Activated naive CD4-positive, alpha-beta T cell treated with anti-CD3 and anti-CD28 coated beads for 36 hours (primary cell): ENCODE data around the gene CORO1C. TPM values are rescaled to one million over a fixed set of nuclear protein-coding genes. Genes with fewer than 3 reads are reported as not detected.

Experiments used
- CTCF ChIA-PET: fragments of 350-600 bp; sonication (Branson Sonifier 250); formaldehyde crosslinking; loops from one replicate; lab custom pipeline; 2021; ENCODE audit warnings: antibody characterized with exemption; lab: Charles Lee
- DNase-seq: peaks from one replicate; pipeline ENCODE4 v3.0.0-alpha.2; 2020
- H3K27ac Mint-ChIP-seq: one replicate; pipeline ENCODE4 v1.8.0; 2021; ENCODE audit warnings: mild to moderate bottlenecking, mixed read lengths
- H3K27me3 Mint-ChIP-seq: one replicate; pipeline ENCODE4 v1.8.0; 2021; ENCODE audit warnings: low read depth, mixed read lengths
- H3K36me3 Mint-ChIP-seq: one replicate; pipeline ENCODE4 v1.8.0; 2021; ENCODE audit warnings: low read depth, mixed read lengths
- H3K4me1 Mint-ChIP-seq: one replicate; pipeline ENCODE4 v1.8.0; 2021; ENCODE audit warnings: low read depth, mixed read lengths
- H3K4me3 Mint-ChIP-seq: one replicate; pipeline ENCODE4 v1.8.0; 2021; ENCODE audit warnings: mild to moderate bottlenecking, moderate library complexity, mixed read lengths
- H3K9me3 Mint-ChIP-seq: one replicate; pipeline ENCODE4 v1.8.0; 2021; ENCODE audit warnings: mixed read lengths
- intact Hi-C: fragments of 100-400 bp; cut with micrococcal nuclease; formaldehyde crosslinking; loops from one replicate; pipeline ENCODE4 v1.15.1; 2023
- total RNA-seq, 2 experiments: library from RNA; stranded (reverse); gene quantifications; one replicate each; pipeline ENCODE4 v1.2.3, GENCODE V29; 2021

Gene CORO1C
- total RNA-seq, 2 experiments from 2014 or later: 36.4 to 43.7 TPM

DNA sequence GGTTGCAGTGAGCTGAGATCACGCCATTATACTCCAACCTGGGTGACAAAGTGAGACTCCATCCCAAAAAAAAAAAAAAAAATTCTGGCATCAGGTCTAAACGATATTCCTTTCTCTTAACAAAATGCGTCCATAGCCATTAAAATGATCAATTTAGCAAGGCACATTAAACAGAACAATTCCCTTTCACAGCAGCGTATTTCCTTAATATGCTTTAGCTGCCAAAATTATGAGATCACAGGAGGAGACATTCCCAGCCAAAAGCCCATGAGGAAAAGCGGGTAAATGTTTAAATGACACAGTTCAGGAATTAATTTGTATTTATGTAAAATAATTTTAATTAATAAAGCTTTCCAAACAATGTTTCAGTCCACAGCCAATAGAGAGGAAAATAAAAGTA is 54.6 kb downstream of the CORO1C start:
- Mint-ChIP-seq H3K27me3 (no peaks in the 10 kb centered on the region), H3K9me3 (no peaks in the 10 kb centered on the region), H3K36me3 (peaks cover 2% of the 10 kb centered on the region), H3K4me1 (no peaks in the 10 kb centered on the region), H3K4me3 (no peak overlapping the region), H3K27ac (no peak overlapping the region)
- intact Hi-C loops: no loop called here
- DNase-seq: no peak
- CTCF ChIA-PET: interaction anchor here (0.6 kb wide), 1 partner anchor 10 kb away, joined by 3 read pairs; no protein-coding TSS in a partner anchor

DNA sequence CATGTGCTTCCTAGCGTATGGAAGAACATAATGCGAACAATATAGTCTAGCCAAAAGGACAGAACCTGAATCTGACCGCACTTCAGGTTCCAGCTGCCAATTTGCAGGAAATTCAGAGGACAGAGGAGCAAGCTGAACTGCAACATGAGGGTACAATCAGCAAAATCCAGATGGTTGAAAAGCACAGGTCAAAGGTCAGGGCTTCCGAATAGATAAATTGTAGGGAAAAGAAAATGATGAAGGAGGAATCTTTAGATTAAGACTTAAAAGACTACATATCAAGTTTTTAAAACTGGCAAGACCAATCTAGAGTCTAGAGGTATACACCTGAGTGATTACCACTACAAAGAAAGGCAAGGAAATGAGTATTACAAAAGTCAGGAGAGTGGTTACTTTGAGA is 55.5 kb downstream of the CORO1C start:
- intact Hi-C loops: no loop called here
- no peak for DNase-seq
- Mint-ChIP-seq H3K36me3 (peaks cover 2% of the 10 kb centered on the region), H3K27me3 (no peaks in the 10 kb centered on the region), H3K4me1 (no peaks in the 10 kb centered on the region), H3K9me3 (no peaks in the 10 kb centered on the region), H3K27ac (no peak overlapping the region), H3K4me3 (no peak overlapping the region)
- CTCF ChIA-PET: no interaction called here

DNA sequence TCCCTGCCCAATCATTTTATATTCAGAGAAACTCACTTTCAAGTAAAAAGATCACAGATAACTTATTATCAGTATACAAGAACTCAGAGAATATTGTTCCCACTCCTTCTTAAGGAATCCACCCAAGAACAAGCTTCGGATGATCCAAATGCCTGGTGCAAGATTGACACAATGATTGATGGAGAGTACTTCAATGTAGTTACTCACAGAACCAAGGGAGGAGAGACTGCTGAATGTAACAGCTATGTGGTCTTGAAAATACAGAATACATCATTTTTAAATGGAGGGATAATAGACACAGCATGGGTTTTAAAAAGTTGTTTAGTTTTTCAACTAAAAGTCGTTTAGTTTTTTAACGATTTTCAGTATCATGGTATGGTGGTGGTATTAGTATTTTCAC is 59.3 kb downstream of the CORO1C start:
- intact Hi-C loops: no loop called here
- Mint-ChIP-seq H3K36me3 (no peaks in the 10 kb centered on the region), H3K9me3 (no peaks in the 10 kb centered on the region), H3K4me1 (no peaks in the 10 kb centered on the region), H3K4me3 (no peak overlapping the region), H3K27ac (no peak overlapping the region), H3K27me3 (no peaks in the 10 kb centered on the region)
- no peak for DNase-seq
- CTCF ChIA-PET: interaction anchor here (1.9 kb wide), 1 partner anchor 132 kb away, joined by 5 read pairs; no protein-coding TSS in a partner anchor

DNA sequence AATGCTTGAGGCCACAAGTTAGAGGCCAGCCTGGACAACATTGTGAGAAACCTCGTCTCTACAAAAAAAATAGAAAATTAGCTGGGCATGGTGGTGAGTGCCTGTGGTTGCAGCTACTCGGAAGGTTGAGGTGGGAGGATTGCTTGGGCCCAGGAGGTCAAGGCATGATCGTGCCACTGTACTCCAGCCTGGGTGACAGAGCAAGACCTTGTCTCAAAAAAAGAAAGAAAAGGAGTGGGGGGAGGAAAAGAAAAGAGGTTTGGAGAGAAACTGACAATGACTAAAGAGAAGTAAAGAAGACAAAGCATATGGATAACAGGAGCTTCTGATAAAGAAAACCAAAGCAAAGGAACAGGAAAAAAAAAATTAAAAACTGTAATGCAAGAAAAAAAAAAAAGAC is 60.2 kb downstream of the CORO1C start:
- intact Hi-C loops: no loop called here
- CTCF ChIA-PET: interaction anchor here (1.0 to 1.9 kb wide), 3 partner anchors 31 to 132 kb away, joined by 3 to 8 read pairs (median 5); no protein-coding TSS in a partner anchor
- Mint-ChIP-seq H3K9me3 (no peaks in the 10 kb centered on the region), H3K36me3 (no peaks in the 10 kb centered on the region), H3K4me1 (no peaks in the 10 kb centered on the region), H3K4me3 (no peak overlapping the region), H3K27ac (no peak overlapping the region), H3K27me3 (no peaks in the 10 kb centered on the region)
- no peak for DNase-seq

DNA sequence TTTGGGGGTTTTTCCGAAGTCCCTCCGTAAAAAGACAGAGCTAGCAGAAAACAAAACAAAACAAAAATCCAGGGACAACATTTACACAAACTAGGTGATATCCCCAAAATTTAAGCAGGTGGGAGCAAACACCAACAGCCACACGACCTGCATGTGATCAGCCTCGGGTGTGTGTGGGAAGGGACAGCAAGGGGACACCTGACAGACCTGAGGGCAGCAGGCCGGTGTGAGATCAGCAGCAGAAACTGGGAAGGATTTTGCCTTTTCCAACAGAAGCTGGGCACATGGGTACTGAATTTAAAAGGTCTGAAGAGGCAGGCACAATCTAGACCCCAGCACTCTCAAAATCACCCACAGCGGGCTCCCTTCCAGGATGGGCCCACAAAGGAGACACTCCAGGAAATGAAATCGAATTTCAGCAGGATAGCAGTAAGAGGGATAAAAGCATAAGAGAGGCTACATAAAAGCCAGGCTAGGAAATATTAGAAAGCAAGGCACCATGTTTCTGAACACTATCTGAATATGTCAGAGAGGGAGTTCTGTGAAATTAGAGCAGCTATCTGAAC is 61.2 kb downstream of the CORO1C start:
- H3K9me3 Mint-ChIP-seq: no peaks in the 10 kb centered on the region
- no peaks in the 10 kb centered on the region for H3K27me3 Mint-ChIP-seq
- no peak overlapping the region for H3K27ac Mint-ChIP-seq
- no peak overlapping the region for H3K4me3 Mint-ChIP-seq
- H3K4me1 Mint-ChIP-seq: no peaks in the 10 kb centered on the region
- CTCF ChIA-PET: interaction anchor here (1.2 to 1.5 kb wide), 3 partner anchors 14 to 133 kb away, joined by 3 to 8 read pairs (median 3); no protein-coding TSS in a partner anchor
- H3K36me3 Mint-ChIP-seq: no peaks in the 10 kb centered on the region
- DNase-seq: no peak
- intact Hi-C loops: no loop called here

DNA sequence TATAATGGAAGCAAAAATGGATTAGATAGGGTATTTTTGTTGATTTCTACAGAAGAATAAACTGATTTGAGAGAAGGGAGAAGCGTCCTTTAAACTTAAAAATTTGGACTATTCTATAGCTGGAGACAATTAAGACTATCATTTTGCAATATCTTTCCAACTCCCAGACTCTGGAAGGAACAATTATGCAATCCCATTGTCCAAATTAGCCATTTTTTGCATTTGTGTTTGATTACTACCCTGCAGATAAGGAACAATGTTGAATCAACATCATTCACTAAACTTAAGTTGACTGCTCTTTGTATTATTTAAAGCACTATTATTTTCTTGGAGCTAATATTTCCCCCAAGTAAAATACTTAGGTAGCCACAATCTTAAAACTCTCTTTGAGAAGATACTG is 62.8 kb downstream of the CORO1C start:
- DNase-seq: no peak
- peaks cover 14% of the 10 kb centered on the region for H3K4me1 Mint-ChIP-seq
- no peak overlapping the region for H3K4me3 Mint-ChIP-seq
- intact Hi-C loops: no loop called here
- no peak overlapping the region for H3K27ac Mint-ChIP-seq
- CTCF ChIA-PET: interaction anchor here (1.3 to 1.9 kb wide), 2 partner anchors 99 to 135 kb away, joined by 3 to 9 read pairs; no protein-coding TSS in a partner anchor
- no peaks in the 10 kb centered on the region for H3K36me3 Mint-ChIP-seq
- no peaks in the 10 kb centered on the region for H3K27me3 Mint-ChIP-seq
- no peaks in the 10 kb centered on the region for H3K9me3 Mint-ChIP-seq

DNA sequence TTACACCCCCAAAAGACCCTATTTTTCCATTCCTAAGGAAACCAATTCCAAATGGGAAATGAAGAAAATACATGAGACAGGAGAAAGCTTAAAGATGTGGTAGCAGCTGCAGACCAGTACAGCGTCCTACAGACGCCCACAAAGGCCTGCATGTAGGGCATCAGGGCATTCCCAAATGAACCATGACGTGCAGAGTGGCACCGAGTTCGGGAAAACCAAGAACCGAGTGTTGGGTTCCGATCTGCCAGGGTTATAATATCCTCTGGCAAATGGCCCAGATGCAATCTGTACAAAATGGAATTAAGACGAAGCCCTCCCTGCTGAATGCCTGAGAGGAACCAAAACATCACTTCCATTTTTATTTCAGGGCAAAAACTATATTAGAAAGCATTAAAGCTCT is 63.3 kb downstream of the CORO1C start:
- H3K36me3 Mint-ChIP-seq: no peaks in the 10 kb centered on the region
- intact Hi-C loops: no loop called here
- no peak for DNase-seq
- H3K27me3 Mint-ChIP-seq: no peaks in the 10 kb centered on the region
- no peaks in the 10 kb centered on the region for H3K9me3 Mint-ChIP-seq
- H3K4me1 Mint-ChIP-seq: peaks cover 19% of the 10 kb centered on the region
- no peak overlapping the region for H3K27ac Mint-ChIP-seq
- no peak overlapping the region for H3K4me3 Mint-ChIP-seq
- CTCF ChIA-PET: interaction anchor here (1.9 to 4.5 kb wide), 2 partner anchors 21 to 136 kb away, joined by 9 to 71 read pairs; no protein-coding TSS in a partner anchor

DNA sequence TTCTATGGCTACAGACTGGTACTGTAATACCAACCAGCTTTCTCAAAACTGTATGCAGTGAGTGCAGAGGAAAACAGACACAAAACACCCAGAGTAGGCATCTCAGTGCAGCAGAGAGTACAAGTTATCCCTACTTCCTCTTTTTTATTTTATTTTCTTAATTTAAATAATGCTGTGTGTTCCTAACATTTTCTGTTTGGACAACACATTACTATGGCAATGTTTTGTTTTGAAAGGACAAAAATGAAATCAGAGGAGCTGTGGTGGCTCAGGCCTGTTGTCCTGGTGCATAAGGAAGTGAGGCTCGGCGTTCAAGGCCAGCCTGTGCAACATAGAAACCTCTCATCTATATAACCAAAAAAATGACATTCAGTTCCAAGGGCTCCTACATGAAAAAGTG is 64.0 kb downstream of the CORO1C start:
- peaks cover 23% of the 10 kb centered on the region for H3K4me1 Mint-ChIP-seq
- H3K27me3 Mint-ChIP-seq: no peaks in the 10 kb centered on the region
- CTCF ChIA-PET: interaction anchor here (0.6 to 4.5 kb wide), 9 partner anchors 22 to 919 kb away, joined by 3 to 71 read pairs (median 4); partner anchors contain the start of gene SELPLG
- H3K4me3 Mint-ChIP-seq: no peak overlapping the region
- no peak overlapping the region for H3K27ac Mint-ChIP-seq
- H3K9me3 Mint-ChIP-seq: no peaks in the 10 kb centered on the region
- intact Hi-C loops: no loop called here
- DNase-seq: no peak
- H3K36me3 Mint-ChIP-seq: no peaks in the 10 kb centered on the region

DNA sequence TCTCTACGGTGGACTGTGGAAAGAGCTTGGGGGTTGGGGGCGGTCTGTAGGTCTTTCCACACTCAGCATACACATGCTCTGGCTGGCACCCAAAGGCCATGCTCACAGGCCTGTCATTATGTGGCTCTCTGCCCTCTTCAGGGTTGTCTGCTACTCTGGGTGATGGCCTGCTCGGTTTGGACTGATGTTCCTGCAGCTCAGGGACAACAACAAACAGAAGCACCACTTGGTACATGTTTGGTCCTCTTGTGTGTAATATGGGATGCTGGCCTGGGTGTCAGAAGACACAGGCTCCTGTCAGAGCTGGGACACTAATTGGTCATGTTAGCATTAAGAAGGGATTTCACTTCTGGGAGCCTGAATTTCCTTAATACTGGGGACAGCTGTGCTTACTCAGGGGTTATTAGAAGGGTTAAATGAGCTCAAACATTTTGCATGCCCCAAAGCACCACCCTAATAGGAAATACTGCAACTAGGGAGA is 64.9 kb downstream of the CORO1C start:
- intact Hi-C loops: no loop called here
- Mint-ChIP-seq H3K27me3 (no peaks in the 10 kb centered on the region), H3K36me3 (no peaks in the 10 kb centered on the region)

DNA sequence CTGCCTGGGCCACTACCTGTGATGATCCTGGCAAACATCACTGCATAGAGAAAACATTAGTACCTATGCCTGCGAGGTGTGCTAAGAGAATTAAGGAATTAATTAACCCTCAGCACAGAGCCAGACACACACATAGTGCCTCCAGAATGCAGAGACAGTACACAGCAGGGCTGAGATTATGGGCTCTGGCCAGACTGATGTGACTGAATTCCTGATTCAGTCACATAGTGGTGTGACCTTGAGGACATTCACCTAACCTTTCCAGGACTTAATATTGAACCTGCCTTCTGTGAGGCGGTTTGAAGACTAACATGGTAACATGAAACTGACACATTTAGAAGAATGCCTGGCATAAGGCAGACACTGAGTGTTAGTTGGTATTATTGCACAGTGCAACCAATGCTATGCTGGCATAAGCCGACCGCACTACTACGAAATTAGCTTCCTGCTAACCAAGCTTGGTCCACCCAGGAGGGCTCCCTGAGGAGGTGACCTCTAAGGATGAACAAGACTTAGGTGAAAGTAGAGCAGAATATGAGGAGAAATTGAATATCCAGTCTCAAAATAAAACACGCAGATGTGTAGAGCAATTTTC is 65.6 kb downstream of the CORO1C start:
- no peaks in the 10 kb centered on the region for H3K9me3 Mint-ChIP-seq
- no peak overlapping the region for H3K27ac Mint-ChIP-seq
- CTCF ChIA-PET: interaction anchor here (0.6 to 5.9 kb wide), 26 partner anchors 13 to 288 kb away, joined by 3 to 157 read pairs (median 4); partner anchors contain the start of gene SELPLG
- peaks cover 29% of the 10 kb centered on the region for H3K4me1 Mint-ChIP-seq
- DNase-seq: no peak
- no peaks in the 10 kb centered on the region for H3K36me3 Mint-ChIP-seq
- H3K4me3 Mint-ChIP-seq: no peak overlapping the region
- intact Hi-C loops: loop anchor here (2.0 kb wide), 1 partner anchor 103 kb away; the partner anchor contains the start of gene ISCU
- H3K27me3 Mint-ChIP-seq: no peaks in the 10 kb centered on the region

More for the DNA sequence above, 64.9 kb downstream of the CORO1C start:
- no peak overlapping the region for H3K27ac Mint-ChIP-seq
- no peak for DNase-seq
- H3K4me3 Mint-ChIP-seq: no peak overlapping the region
- H3K9me3 Mint-ChIP-seq: no peaks in the 10 kb centered on the region
- H3K4me1 Mint-ChIP-seq: peaks cover 23% of the 10 kb centered on the region
- CTCF ChIA-PET: interaction anchor here (0.6 to 5.9 kb wide), 11 partner anchors 13 to 186 kb away, joined by 3 to 157 read pairs (median 4); partner anchors contain the start of gene SELPLG

DNA sequence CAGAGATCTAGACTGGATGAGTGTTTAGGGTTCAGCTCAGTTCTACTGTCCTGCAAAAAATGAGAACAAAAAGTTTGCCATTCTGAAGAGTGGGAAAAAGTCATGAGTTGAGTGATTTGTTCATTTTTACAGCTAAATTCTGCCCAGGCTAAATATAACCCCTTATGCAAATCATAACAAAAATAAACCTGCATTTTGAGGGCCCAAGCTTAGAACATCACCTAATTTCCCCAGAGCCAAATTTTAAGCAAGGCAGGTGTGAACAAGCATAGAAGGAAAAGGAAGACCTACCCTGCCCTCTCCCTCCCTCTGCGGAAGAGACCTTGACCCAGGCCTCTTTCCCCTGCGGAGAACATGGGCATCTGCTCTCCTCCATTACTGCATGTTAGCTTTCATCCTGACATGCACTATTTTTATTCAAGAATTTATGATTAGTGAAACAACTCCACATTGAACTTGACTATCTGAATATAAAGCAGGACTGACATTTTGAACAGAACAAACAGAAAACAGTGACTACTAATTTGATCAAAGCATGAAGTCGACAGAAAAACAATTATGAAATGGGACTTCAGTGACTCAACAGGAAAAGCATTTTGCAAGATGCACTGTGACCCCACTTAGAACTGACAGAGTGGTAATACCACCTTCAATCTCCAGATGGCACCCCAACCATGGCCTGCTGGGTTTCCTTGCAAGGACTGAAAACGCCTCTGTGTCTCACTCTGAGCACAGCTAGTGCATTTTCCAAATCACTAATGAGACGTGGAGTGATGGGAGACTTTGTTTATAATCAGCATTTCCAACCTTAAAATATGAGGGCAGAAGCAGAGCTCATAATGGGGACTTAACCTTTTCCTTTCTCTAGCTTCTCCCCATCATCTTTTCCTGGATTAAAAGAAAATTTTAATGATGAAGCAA is 66.7 kb downstream of the CORO1C start:
- Mint-ChIP-seq H3K27me3 (no peaks in the 10 kb centered on the region), H3K27ac (peak overlapping the region; percentile 74), H3K36me3 (no peaks in the 10 kb centered on the region), H3K4me1 (peaks cover 30% of the 10 kb centered on the region), H3K9me3 (no peaks in the 10 kb centered on the region), H3K4me3 (peak overlapping the region; percentile 41)
- peak; percentile 95 for DNase-seq
- intact Hi-C loops: loop anchor here (1.0 to 5.0 kb wide), 12 partner anchors 25 to 723 kb away; partner anchors contain the start of genes ALKBH2, CORO1C and ISCU
- CTCF ChIA-PET: interaction anchor here (0.6 to 5.9 kb wide), 52 partner anchors 10 to 1635 kb away, joined by 3 to 157 read pairs (median 4); partner anchors contain the start of genes SART3 and SELPLG
